SK-N-SH (cell line): Measurements from ENCODE around the gene C3orf20. TPM values are rescaled to one million over a fixed set of nuclear protein-coding genes. Genes with fewer than 3 reads are reported as not detected.

Experiments used
- CTCF ChIA-PET: fragments of 300-600, 350-600 bp; formaldehyde crosslinking; extraction: SDS; loops from one replicate; lab custom pipeline; 2021; lab: Yijun Ruan, JAX
- POLR2A ChIA-PET: fragments of 350-600 bp; sonication (Branson Sonifier 250); formaldehyde crosslinking; extraction: SDS; loops from one replicate; lab custom pipeline; 2020; ENCODE audit warnings: antibody characterized with exemption, inconsistent platforms; lab: Yijun Ruan, JAX
- DNase-seq: peaks from one replicate; pipeline ENCODE4 v3.0.0; 2012
- H2AFZ ChIP-seq: fragments of 200-600 bp; sonication (generic); 2 replicates; pipeline ENCODE4 v1.8.1; 2016; ENCODE audit warnings: antibody characterized with exemption, mild to moderate bottlenecking, low read depth
- H3F3A ChIP-seq: fragments of 200-600 bp; sonication (generic); replicated peaks from 2 replicates; pipeline ENCODE3; 2016; ENCODE audit warnings: antibody characterized with exemption, mild to moderate bottlenecking; ENCODE audit not compliant: insufficient read depth
- H3K27ac ChIP-seq, 2 experiments: fragments of 200-500 bp in 1 of 2; fragments of 200-600 bp in 1 of 2; sonication (Bioruptor generic) in 1 of 2; sonication (generic), shearing (Covaris generic) in 1 of 2; 2 replicates each; pipeline versions ENCODE4 v1.5.1 to v1.6.1; 2014 to 2016; ENCODE audit warnings: low read depth in 2 of 2, inconsistent platforms in 1 of 2, low read length in 1 of 2, mild to moderate bottlenecking in 1 of 2, mixed read lengths in 1 of 2
- H3K27me3 ChIP-seq: fragments of 200-600 bp; sonication (generic), shearing (Covaris generic); 2 replicates; pipeline ENCODE4 v1.6.1; 2016; ENCODE audit warnings: mixed run types; ENCODE audit not compliant: insufficient read depth
- H3K36me3 ChIP-seq, 2 experiments: fragments of 200-500 bp in 1 of 2; fragments of 200-600 bp in 1 of 2; sonication (Bioruptor generic) in 1 of 2; sonication (generic) in 1 of 2; replicated peaks in 1 of 2; 2 replicates each; pipeline versions ENCODE3 to v1.5.1; 2014 to 2016; ENCODE audit warnings: low read length in 1 of 2, mild to moderate bottlenecking in 1 of 2; ENCODE audit not compliant: insufficient read depth in 2 of 2, control insufficient read depth in 1 of 2
- H3K4me1 ChIP-seq, 2 experiments: fragments of 200-500 bp in 1 of 2; fragments of 200-600 bp in 1 of 2; sonication (Bioruptor generic) in 1 of 2; sonication (generic), shearing (Covaris generic) in 1 of 2; 2 replicates each; pipeline versions ENCODE4 v1.5.1 to v1.6.1; 2014 to 2016; ENCODE audit warnings: low read depth in 1 of 2, low read length in 1 of 2, mixed run types in 1 of 2; ENCODE audit not compliant: insufficient read depth in 2 of 2, control insufficient read depth in 1 of 2
- H3K4me2 ChIP-seq: fragments of 200-600 bp; sonication (generic), shearing (Covaris generic); 2 replicates; pipeline ENCODE4 v1.6.1; 2017; ENCODE audit warnings: mixed run types
- H3K4me3 ChIP-seq, 2 experiments: fragments of 200-500 bp in 1 of 2; fragments of 200-600 bp in 1 of 2; sonication (Bioruptor generic) in 1 of 2; sonication (generic), shearing (Covaris generic) in 1 of 2; 2 replicates each; pipeline versions ENCODE4 v1.5.1 to v1.8.1; 2014 to 2016; ENCODE audit warnings: low read depth in 2 of 2, inconsistent platforms in 1 of 2, low read length in 1 of 2, mild to moderate bottlenecking in 1 of 2, mixed read lengths in 1 of 2, moderate library complexity in 1 of 2
- H3K79me2 ChIP-seq: fragments of 200-600 bp; sonication (generic); 2 replicates; pipeline ENCODE4 v1.8.1; 2017; ENCODE audit warnings: mild to moderate bottlenecking; ENCODE audit not compliant: insufficient read depth
- H3K9ac ChIP-seq: fragments of 200-600 bp; sonication (generic); 2 replicates; pipeline ENCODE4 v1.6.1; 2017; ENCODE audit warnings: mixed run types
- H3K9me2 ChIP-seq: fragments of 200-600 bp; sonication (generic); 2 replicates; pipeline ENCODE4 v1.6.1; 2017; ENCODE audit warnings: mixed run types
- H3K9me3 ChIP-seq: fragments of 200-600 bp; sonication (generic); 2 replicates; pipeline ENCODE4 v1.6.1; 2017; ENCODE audit warnings: mixed run types, mild to moderate bottlenecking, moderate library complexity
- H4K20me1 ChIP-seq: fragments of 200-600 bp; sonication (generic); 2 replicates; pipeline ENCODE4 v1.6.1; 2017; ENCODE audit warnings: mild to moderate bottlenecking, mixed run types; ENCODE audit not compliant: insufficient read depth
- CHD2 ChIP-seq: fragments of 150-350 bp; IDR thresholded peaks from 2 replicates; pipeline ENCODE4 v1.6.1; 2018; ENCODE audit warnings: low read length; ENCODE audit not compliant: partially characterized antibody
- CTCF ChIP-seq: fragments of 200-600 bp; sonication (generic); IDR thresholded peaks from 2 replicates; pipeline ENCODE4 v1.6.1; 2017; ENCODE audit warnings: antibody characterized with exemption, mild to moderate bottlenecking, moderate library complexity
- EP300 ChIP-seq, 2 experiments: IDR thresholded peaks; 2 replicates each; pipeline versions ENCODE4 v1.4.0 to v1.6.1; 2012; ENCODE audit warnings: borderline replicate concordance in 1 of 2, low read depth in 1 of 2, low read length in 1 of 2
- EZH2phosphoT487 ChIP-seq: fragments of 200-600 bp; sonication (generic); IDR thresholded peaks from 2 replicates; pipeline ENCODE4 v1.6.1; 2017; ENCODE audit warnings: low read depth, mixed run types, mild to moderate bottlenecking, antibody characterized with exemption, moderate library complexity, borderline replicate concordance
- GABPA ChIP-seq: IDR thresholded peaks from 2 replicates; pipeline ENCODE4 v1.4.0; 2012; ENCODE audit warnings: low read depth, mild to moderate bottlenecking
- IRF3 ChIP-seq: fragments of 150-350 bp; IDR thresholded peaks from 2 replicates; pipeline ENCODE4 v1.6.1; 2016; ENCODE audit warnings: mild to moderate bottlenecking, low read depth, low read length
- JUND ChIP-seq: IDR thresholded peaks from 2 replicates; pipeline ENCODE4 v1.4.0; 2012
- MAX ChIP-seq: IDR thresholded peaks from 2 replicates; pipeline ENCODE4 v1.4.0; 2012; ENCODE audit warnings: low read depth
- MEF2A ChIP-seq: IDR thresholded peaks from 2 replicates; pipeline ENCODE4 v1.4.0; 2012; ENCODE audit warnings: low read depth, borderline replicate concordance
- MXI1 ChIP-seq: IDR thresholded peaks from 2 replicates; pipeline ENCODE4 v1.6.1; 2012; ENCODE audit warnings: mild to moderate bottlenecking, low read depth, low read length, improper control_type of control experiment
- NFIC ChIP-seq: IDR thresholded peaks from 2 replicates; pipeline ENCODE4 v1.4.0; 2012; ENCODE audit warnings: borderline replicate concordance
- RAD21 ChIP-seq: IDR thresholded peaks from 2 replicates; pipeline ENCODE4 v1.6.1; 2012; ENCODE audit warnings: mild to moderate bottlenecking, low read length
- RCOR1 ChIP-seq: fragments of 150-350 bp; IDR thresholded peaks from 2 replicates; pipeline ENCODE4 v1.6.1; 2017; ENCODE audit warnings: antibody characterized with exemption, low read length
- RFX5 ChIP-seq: IDR thresholded peaks from 2 replicates; pipeline ENCODE4 v1.6.1; 2012; ENCODE audit warnings: mild to moderate bottlenecking, improper control_type of control experiment, low read length
- SIN3A ChIP-seq: IDR thresholded peaks from 2 replicates; pipeline ENCODE4 v1.6.1; 2012; ENCODE audit warnings: low read depth, mild to moderate bottlenecking, low read length, moderate library complexity, borderline replicate concordance
- TAF1 ChIP-seq: IDR thresholded peaks from 2 replicates; pipeline ENCODE4 v1.6.1; 2012; ENCODE audit warnings: low read depth, mild to moderate bottlenecking, low read length, moderate library complexity, borderline replicate concordance
- TCF12 ChIP-seq: IDR thresholded peaks from 2 replicates; pipeline ENCODE4 v1.4.0; 2012
- TEAD4 ChIP-seq: IDR thresholded peaks from 2 replicates; pipeline ENCODE4 v1.4.0; 2012; ENCODE audit warnings: mild to moderate bottlenecking, borderline replicate concordance; ENCODE audit not compliant: insufficient read depth
- ZBTB33 ChIP-seq: IDR thresholded peaks from 2 replicates; pipeline ENCODE4 v1.4.0; 2012; ENCODE audit warnings: low read depth, borderline replicate concordance
- WGBS: methylation state at CpG from one replicate; pipeline ENCODE4 v1.1.6; 2017; ENCODE audit warnings: low lambda C conversion rate; 5-methylcytosine and 5-hydroxymethylcytosine counted together
- polyA plus RNA-seq, 3 experiments: library from polyadenylated mRNA; depleted of rRNA; stranded (reverse); fragments of >200 nt; gene quantifications; 2 replicates each; pipeline ENCODE4 v1.2.3, GENCODE V29; 2012

The C3orf20 gene
- polyA plus RNA-seq, 1 of the 3 experiments (the other 2 are of a cell fraction) = not detected

GRCh38 chr3:14803981-14804834 is 129.3 kb downstream of the C3orf20 start (continued):
- TF ChIP-seq RCOR1 (no peak), TCF12 (no peak), IRF3 (no peak), EP300 (IDR thresholded peaks at IDR 0.05; ENCODE audit: borderline replicate concordance in 1 of 2, low read depth in 1 of 2, low read length in 1 of 2) (no peak), RAD21 (no peak)

GRCh38 chr3:14804835-14805780 is 130.2 kb downstream of the C3orf20 start:
- Histone ChIP-seq H3K9me3 (no peaks in the 10 kb centered on the region), H3K4me2 (no peak overlapping the region), H3K27me3 (no peaks in the 10 kb centered on the region), H3K4me1 (peaks cover 0 to 4% of the 10 kb centered on the region in 2 experiments; a peak in 1 of 4 replicates), H3K79me2 (no peaks in the 10 kb centered on the region), H3F3A (no peaks in the 10 kb centered on the region), H3K9me2 (no peaks in the 10 kb centered on the region), H3K4me3 (no peak overlapping the region), H4K20me1 (no peaks in the 10 kb centered on the region), H3K36me3 (no peaks in the 10 kb centered on the region), H3K9ac (no peak overlapping the region), H3K27ac (no peak overlapping the region), H2AFZ (no peak overlapping the region)
- no peak for DNase-seq
- no peak for TF ChIP-seq RCOR1
- no peak for TF ChIP-seq TAF1
- no peak for TF ChIP-seq MAX
- no peak for TF ChIP-seq MXI1
- no peak for TF ChIP-seq EZH2phosphoT487
- TF ChIP-seq SIN3A = no peak
- TF ChIP-seq ZBTB33 = no peak
- TF ChIP-seq RFX5 = no peak
- no peak for TF ChIP-seq EP300 (IDR thresholded peaks at IDR 0.05; ENCODE audit: borderline replicate concordance in 1 of 2, low read depth in 1 of 2, low read length in 1 of 2)
- TF ChIP-seq MEF2A = no peak
- no peak for TF ChIP-seq GABPA
- no peak for TF ChIP-seq TEAD4
- TF ChIP-seq IRF3 = no peak
- TF ChIP-seq JUND = no peak
- TF ChIP-seq CTCF = no peak
- no peak for TF ChIP-seq NFIC
- TF ChIP-seq CHD2 = no peak
- CTCF ChIA-PET = interaction anchor here (0.9 to 1.7 kb wide), 4 partner anchors 13 to 108 kb away, joined by 3 to 12 read pairs (median 4); no protein-coding TSS in a partner anchor
- POLR2A ChIA-PET = no interaction called here
- 42% methylated on average over 6 of the region's 7 CpGs for WGBS
